Coronary artery (tissue), 2 donors: Measurements from ENCODE around the gene RAD50.

Experiments used
- DNase-seq: peaks from one replicate; pipeline ENCODE4 v3.0.0-alpha.2; 2017; ENCODE audit warnings: low spot score
- H3K27ac ChIP-seq, 2 donors: fragments of 200-600 bp; sonication (generic); one replicate each; pipeline ENCODE4 v1.5.1; 2016 to 2019
- H3K4me3 ChIP-seq: fragments of 200-600 bp; sonication (generic); 2 replicates; pipeline ENCODE4 v1.5.1; 2016; ENCODE audit warnings: mild to moderate bottlenecking, moderate library complexity
- TF ChIP-seq, protein P1 (sequence below): fragments of 200-600 bp; sonication (generic); IDR thresholded peaks from one replicate; pipeline ENCODE4 v1.5.1; 2019; ENCODE audit warnings: antibody characterized with exemption

RAD50 gene

DNA sequence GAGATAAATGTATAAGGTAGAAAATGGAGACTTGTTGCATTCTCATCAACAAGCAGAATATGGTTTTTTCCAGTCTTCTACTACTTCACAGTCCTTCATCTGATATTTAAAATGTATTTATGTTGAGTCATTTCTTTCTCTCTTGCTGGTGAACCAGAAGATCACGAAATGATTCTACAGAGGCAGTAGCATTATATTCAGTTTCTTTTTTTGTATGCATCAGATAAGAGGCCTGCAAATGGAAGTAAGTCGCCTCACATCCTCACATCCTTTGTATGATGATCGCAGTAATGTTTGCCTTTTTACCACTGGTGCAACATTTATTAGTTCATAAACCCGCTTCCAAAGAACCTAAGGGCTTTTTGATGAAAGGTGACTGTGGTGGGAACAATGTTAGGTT, 79.1 kb downstream of the RAD50 start:
- TF ChIP-seq, protein P1, sequence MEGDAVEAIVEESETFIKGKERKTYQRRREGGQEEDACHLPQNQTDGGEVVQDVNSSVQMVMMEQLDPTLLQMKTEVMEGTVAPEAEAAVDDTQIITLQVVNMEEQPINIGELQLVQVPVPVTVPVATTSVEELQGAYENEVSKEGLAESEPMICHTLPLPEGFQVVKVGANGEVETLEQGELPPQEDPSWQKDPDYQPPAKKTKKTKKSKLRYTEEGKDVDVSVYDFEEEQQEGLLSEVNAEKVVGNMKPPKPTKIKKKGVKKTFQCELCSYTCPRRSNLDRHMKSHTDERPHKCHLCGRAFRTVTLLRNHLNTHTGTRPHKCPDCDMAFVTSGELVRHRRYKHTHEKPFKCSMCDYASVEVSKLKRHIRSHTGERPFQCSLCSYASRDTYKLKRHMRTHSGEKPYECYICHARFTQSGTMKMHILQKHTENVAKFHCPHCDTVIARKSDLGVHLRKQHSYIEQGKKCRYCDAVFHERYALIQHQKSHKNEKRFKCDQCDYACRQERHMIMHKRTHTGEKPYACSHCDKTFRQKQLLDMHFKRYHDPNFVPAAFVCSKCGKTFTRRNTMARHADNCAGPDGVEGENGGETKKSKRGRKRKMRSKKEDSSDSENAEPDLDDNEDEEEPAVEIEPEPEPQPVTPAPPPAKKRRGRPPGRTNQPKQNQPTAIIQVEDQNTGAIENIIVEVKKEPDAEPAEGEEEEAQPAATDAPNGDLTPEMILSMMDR: no peak
- DNase-seq: no peak
- Histone ChIP-seq H3K27ac (no peak overlapping the region), H3K4me3 (no peak overlapping the region)

DNA sequence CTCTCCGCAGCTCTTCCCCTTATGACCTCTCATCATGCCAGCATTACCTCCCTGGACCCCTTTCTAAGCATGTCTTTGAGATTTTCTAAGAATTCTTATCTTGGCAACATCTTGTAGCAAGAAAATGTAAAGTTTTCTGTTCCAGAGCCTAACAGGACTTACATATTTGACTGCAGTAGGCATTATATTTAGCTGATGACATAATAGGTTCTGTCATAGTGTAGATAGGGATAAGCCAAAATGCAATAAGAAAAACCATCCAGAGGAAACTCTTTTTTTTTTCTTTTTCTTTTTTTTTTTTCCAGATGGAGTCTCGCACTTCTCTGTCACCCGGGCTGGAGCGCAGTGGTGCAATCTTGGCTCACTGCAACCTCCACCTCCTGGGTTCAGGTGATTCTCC, 80.5 kb downstream of the RAD50 start:
- Histone ChIP-seq H3K4me3 (no peak overlapping the region), H3K27ac (no peak overlapping the region)
- TF ChIP-seq, protein P1: no peak
- no peak for DNase-seq

DNA sequence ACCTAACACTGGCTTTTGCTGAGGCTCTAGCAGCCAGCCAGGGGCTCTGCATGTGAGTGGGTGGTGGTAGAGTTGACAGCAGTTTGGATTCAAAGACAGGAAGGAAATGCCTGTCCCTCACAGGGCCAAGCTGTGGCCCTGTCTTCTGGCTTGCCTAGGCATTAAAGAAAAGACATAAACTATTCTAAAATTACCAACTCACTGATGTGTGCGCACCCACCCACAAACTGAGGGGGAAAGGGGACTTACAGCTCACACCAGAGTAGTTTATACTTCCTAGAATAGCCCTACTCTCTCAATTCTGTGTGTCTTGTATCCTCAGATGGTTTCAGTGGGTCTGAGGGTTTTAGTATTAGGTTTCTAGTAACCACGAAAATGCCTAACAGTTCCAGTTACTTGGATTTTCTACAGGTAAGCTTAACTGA, 82.9 kb downstream of the RAD50 start:
- DNase-seq: no peak
- TF ChIP-seq, protein P1: no peak
- H3K27ac ChIP-seq: no peak overlapping the region

DNA sequence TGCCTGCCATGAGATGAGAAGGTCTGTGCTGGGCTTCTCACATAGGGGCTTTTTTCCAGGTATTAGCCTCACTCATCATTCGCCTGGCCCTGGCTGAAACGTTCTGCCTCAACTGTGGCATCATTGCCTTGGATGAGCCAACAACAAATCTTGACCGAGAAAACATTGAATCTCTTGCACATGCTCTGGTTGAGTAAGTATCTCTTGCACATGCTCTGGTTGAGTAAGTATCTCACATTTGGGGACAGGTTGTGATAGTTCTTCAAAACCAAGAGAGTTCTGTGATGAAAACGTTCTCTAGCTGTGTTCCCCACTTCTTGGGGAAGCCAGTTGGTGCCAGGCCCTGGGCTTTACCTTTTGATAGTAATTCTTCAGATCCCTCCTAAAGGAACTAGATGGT, 83.8 kb downstream of the RAD50 start:
- DNase-seq: no peak
- TF ChIP-seq, protein P1: no peak
- no peak overlapping the region for H3K27ac ChIP-seq
- no peak overlapping the region for H3K4me3 ChIP-seq

More for the DNA sequence above, 82.9 kb downstream of the RAD50 start:
- H3K4me3 ChIP-seq: no peak overlapping the region

DNA sequence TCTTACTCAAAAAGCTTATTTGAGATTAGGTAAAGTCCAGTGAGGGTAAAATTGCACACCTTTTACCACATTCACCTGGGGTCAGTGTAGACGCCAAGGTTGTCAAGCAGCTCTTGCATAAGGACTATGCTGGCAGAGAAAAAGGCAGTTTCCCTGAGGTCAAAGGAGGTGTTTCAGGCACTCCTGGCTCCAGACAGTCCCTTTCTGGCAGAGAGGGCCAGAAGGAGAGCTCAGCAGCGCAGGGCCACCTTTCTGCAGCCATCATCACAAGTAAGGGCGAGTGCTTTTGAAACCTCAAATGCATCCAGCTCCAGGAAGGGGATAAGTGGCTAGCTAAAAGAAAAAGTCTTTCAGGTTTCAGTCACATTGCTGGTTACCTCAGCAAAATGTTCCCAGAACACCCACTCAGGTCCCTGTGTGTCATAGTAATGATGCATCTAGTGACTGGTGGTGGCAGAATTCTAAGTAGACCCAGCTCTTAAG, 84.5 kb downstream of the RAD50 start:
- TF ChIP-seq, protein P1: no peak
- no peak for DNase-seq
- Histone ChIP-seq H3K4me3 (no peak overlapping the region), H3K27ac (no peak overlapping the region)

DNA sequence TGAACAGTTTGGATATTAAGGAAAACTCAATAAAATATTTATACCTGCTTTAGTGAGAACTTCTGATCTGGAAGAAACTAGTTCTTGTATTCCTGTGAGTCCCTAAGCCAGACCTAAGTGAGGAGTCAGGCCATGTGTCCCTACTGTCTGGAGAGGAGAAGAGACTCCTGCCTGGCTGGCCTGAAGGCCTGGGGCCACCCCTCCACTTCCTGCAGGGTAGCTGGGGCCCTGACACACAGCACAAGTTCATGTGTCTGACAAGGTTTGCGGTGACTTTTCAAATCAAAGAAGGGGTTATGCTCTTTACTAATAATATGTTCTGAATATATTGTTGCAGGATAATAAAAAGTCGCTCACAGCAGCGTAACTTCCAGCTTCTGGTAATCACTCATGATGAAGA, 85.1 kb downstream of the RAD50 start:
- Histone ChIP-seq H3K27ac (no peak overlapping the region), H3K4me3 (no peak overlapping the region)
- TF ChIP-seq, protein P1: no peak
- DNase-seq: no peak

DNA sequence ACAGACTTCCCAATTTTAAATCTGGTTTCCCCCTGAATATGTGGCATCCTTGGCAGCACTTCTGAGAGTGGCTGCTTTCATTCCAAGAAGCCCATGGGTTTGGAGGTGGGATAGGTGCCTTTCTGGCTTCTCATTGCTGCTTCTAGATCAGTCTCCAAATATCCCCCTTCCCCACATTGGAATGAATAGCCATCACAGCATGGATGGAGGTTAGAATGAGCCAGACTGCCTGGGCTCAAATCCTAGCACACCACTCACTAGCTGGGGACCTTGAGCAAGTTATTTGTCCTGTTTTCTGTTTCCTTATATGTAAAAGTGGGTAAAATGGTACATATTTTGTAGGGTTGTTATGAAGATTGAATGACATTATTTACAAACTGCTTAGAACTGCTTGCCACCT, 87.4 kb downstream of the RAD50 start:
- TF ChIP-seq, protein P1: no peak
- DNase-seq: no peak
- no peak overlapping the region for H3K4me3 ChIP-seq
- no peak overlapping the region for H3K27ac ChIP-seq
